Measurements from ENCODE around the gene MEF2A. TPM values are rescaled to one million over a fixed set of nuclear protein-coding genes. Genes with fewer than 3 reads are reported as not detected.

The MEF2A gene
- total and polyA plus RNA-seq, 2 donors (not counting 1 experiment from before 2014, with no cell fraction given) = 44.0 to 102 TPM

- Histone ChIP-seq H3K4me1 (ENCODE audit: control insufficient read depth in 2 of 2, insufficient read depth in 2 of 2, low read length in 2 of 2) (peaks cover 4 to 5% of the 10 kb centered on the region in 2 donors), H3K36me3 (replicated peaks in 1 of 2; ENCODE audit: control extremely low read depth in 1 of 2, control insufficient read depth in 1 of 2, extremely low read depth in 1 of 2, insufficient read depth in 2 of 2, low read length in 1 of 2) (no peaks in the 10 kb centered on the region), H3K27me3 (replicated peaks in 1 of 4; ENCODE audit: control extremely low read depth in 1 of 4, control insufficient read depth in 3 of 4, insufficient read depth in 4 of 4, low read length in 3 of 4) (no peaks in the 10 kb centered on the region), H2AFZ (ENCODE audit: insufficient read depth, low read depth, low read length, poor library complexity, severe bottlenecking) (no peak overlapping the region), H3K79me2 (ENCODE audit: control insufficient read depth, insufficient read depth, low read length) (no peaks in the 10 kb centered on the region), H3K9ac (ENCODE audit: low read length) (no peak overlapping the region), H3K4me3 (ENCODE audit: control extremely low read depth in 1 of 5, extremely low read depth in 1 of 5, insufficient read depth in 1 of 5, low read depth in 2 of 5, low read length in 4 of 5) (no peak overlapping the region), H3K9me3 (ENCODE audit: control extremely low read depth in 1 of 3, control insufficient read depth in 2 of 3, insufficient read depth in 1 of 3, low read length in 2 of 3) (peaks cover 0 to 3% (median 0%) of the 10 kb centered on the region in 3 donors), H3K27ac (ENCODE audit: low read length in 2 of 2) (no peak overlapping the region), H4K20me1 (ENCODE audit: control insufficient read depth, insufficient read depth, low read length, poor library complexity, severe bottlenecking) (no peaks in the 10 kb centered on the region), H3K4me2 (replicated peaks; ENCODE audit: low read depth, low read length, poor library complexity, severe bottlenecking) (no peak overlapping the region)
- WGBS (ENCODE audit: insufficient coverage) = no CpG with 5 or more reads among the region's 4 CpGs
- Mint-ChIP-seq H3K4me1 (peaks cover 27% of the 10 kb centered on the region), H3K27ac (no peak overlapping the region), H3K4me3 (no peak overlapping the region), H3K27me3 (no peaks in the 10 kb centered on the region), H3K9me3 (ENCODE audit: insufficient read depth) (peaks cover 8% of the 10 kb centered on the region)
- ChIA-PET CTCF (no interaction called here), POLR2A (no interaction called here)
- TF ChIP-seq EZH2 (IDR thresholded peaks at IDR 0.05; ENCODE audit: borderline replicate concordance, insufficient read depth, low read depth, low read length, poor library complexity, severe bottlenecking) = no peak
- TF ChIP-seq CTCF (IDR thresholded peaks at IDR 0.05) = no peak
- intact Hi-C loops (cut with micrococcal nuclease) = no loop called here
- DNase-seq = no peak
- peak; percentile 24 for ATAC-seq (ENCODE audit: low read depth)
Measured at GRCh38 chr15:99522288-99522687, 43.5 kb upstream of the MEF2A start.

GRCh38 chr15:99526176-99526575 lies 39.6 kb upstream of the MEF2A start:
- Histone ChIP-seq H2AFZ (ENCODE audit: insufficient read depth, low read depth, low read length, poor library complexity, severe bottlenecking) (no peak overlapping the region), H3K4me2 (replicated peaks; ENCODE audit: low read depth, low read length, poor library complexity, severe bottlenecking) (no peak overlapping the region), H3K27me3 (replicated peaks in 1 of 4; ENCODE audit: control extremely low read depth in 1 of 4, control insufficient read depth in 3 of 4, insufficient read depth in 4 of 4, low read length in 3 of 4) (no peaks in the 10 kb centered on the region), H3K36me3 (replicated peaks in 1 of 2; ENCODE audit: control extremely low read depth in 1 of 2, control insufficient read depth in 1 of 2, extremely low read depth in 1 of 2, insufficient read depth in 2 of 2, low read length in 1 of 2) (no peaks in the 10 kb centered on the region), H3K4me3 (ENCODE audit: control extremely low read depth in 1 of 5, extremely low read depth in 1 of 5, insufficient read depth in 1 of 5, low read depth in 2 of 5, low read length in 4 of 5) (no peak overlapping the region), H3K4me1 (ENCODE audit: control insufficient read depth in 2 of 2, insufficient read depth in 2 of 2, low read length in 2 of 2) (peaks cover 4 to 10% of the 10 kb centered on the region in 2 donors), H3K27ac (ENCODE audit: low read length in 2 of 2) (no peak overlapping the region), H4K20me1 (ENCODE audit: control insufficient read depth, insufficient read depth, low read length, poor library complexity, severe bottlenecking) (no peaks in the 10 kb centered on the region), H3K9me3 (ENCODE audit: control extremely low read depth in 1 of 3, control insufficient read depth in 2 of 3, insufficient read depth in 1 of 3, low read length in 2 of 3) (peaks cover 0 to 4% (median 3%) of the 10 kb centered on the region in 3 donors), H3K79me2 (ENCODE audit: control insufficient read depth, insufficient read depth, low read length) (no peaks in the 10 kb centered on the region), H3K9ac (ENCODE audit: low read length) (no peak overlapping the region)
- ATAC-seq (ENCODE audit: low read depth) = no peak
- Mint-ChIP-seq H3K4me1 (peaks cover 30% of the 10 kb centered on the region), H3K4me3 (no peak overlapping the region), H3K9me3 (ENCODE audit: insufficient read depth) (peaks cover 16% of the 10 kb centered on the region), H3K27ac (no peak overlapping the region), H3K27me3 (no peaks in the 10 kb centered on the region)
- ChIA-PET POLR2A (interaction anchor here (1.2 kb wide), 1 partner anchor 39 kb away, joined by 9 read pairs; the partner anchor contains the start of gene MEF2A), CTCF (no interaction called here)
- intact Hi-C loops (cut with micrococcal nuclease) = no loop called here
- no CpG with 5 or more reads among the region's 4 CpGs for WGBS (ENCODE audit: insufficient coverage)
- TF ChIP-seq EZH2 (IDR thresholded peaks at IDR 0.05; ENCODE audit: borderline replicate concordance, insufficient read depth, low read depth, low read length, poor library complexity, severe bottlenecking) (no peak), CTCF (IDR thresholded peaks at IDR 0.05) (no peak)
- DNase-seq = no peak
